ENCODE data around the gene CYTIP. TPM values are rescaled to one million over a fixed set of nuclear protein-coding genes. Genes with fewer than 3 reads are reported as not detected.

Gene CYTIP
- polyA plus RNA-seq, 1 experiment: not detected

DNA sequence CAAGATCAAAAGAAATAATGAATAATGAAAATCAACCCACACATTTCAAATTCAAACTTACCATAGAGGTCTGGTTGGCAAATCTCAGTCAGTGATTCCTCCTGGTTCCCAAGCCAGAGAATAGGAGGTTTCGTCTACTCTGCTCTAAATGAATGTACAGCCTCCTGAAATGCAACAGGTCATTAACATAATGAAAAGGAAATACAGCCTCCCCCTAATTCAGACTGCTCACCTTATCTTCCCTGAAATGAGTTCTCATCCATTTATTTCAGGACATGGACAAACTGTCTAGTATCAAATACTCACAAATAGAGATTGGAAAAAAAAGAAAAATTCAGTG lies 43.4 kb upstream of the CYTIP start:
- ChIA-PET POLR2A (no interaction called here), CTCF (interaction anchor here (0.9 kb wide), 1 partner anchor 10 kb away, joined by 4 read pairs; no protein-coding TSS in a partner anchor)
- Histone ChIP-seq H3K36me3 (ENCODE audit: control insufficient read depth, insufficient read depth, low read length) (no peaks in the 10 kb centered on the region), H3K27me3 (ENCODE audit: control insufficient read depth, insufficient read depth, low read length) (no peaks in the 10 kb centered on the region; the same call in 1 of the 2 replicates), H3K4me3 (ENCODE audit: low read depth, low read length) (no peak overlapping the region)
- DNase-seq (ENCODE audit: low read depth): no peak
- TF ChIP-seq, protein P1, sequence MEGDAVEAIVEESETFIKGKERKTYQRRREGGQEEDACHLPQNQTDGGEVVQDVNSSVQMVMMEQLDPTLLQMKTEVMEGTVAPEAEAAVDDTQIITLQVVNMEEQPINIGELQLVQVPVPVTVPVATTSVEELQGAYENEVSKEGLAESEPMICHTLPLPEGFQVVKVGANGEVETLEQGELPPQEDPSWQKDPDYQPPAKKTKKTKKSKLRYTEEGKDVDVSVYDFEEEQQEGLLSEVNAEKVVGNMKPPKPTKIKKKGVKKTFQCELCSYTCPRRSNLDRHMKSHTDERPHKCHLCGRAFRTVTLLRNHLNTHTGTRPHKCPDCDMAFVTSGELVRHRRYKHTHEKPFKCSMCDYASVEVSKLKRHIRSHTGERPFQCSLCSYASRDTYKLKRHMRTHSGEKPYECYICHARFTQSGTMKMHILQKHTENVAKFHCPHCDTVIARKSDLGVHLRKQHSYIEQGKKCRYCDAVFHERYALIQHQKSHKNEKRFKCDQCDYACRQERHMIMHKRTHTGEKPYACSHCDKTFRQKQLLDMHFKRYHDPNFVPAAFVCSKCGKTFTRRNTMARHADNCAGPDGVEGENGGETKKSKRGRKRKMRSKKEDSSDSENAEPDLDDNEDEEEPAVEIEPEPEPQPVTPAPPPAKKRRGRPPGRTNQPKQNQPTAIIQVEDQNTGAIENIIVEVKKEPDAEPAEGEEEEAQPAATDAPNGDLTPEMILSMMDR (IDR thresholded peaks at IDR 0.05; ENCODE audit: insufficient read depth, low read depth, low read length): no peak

DNA sequence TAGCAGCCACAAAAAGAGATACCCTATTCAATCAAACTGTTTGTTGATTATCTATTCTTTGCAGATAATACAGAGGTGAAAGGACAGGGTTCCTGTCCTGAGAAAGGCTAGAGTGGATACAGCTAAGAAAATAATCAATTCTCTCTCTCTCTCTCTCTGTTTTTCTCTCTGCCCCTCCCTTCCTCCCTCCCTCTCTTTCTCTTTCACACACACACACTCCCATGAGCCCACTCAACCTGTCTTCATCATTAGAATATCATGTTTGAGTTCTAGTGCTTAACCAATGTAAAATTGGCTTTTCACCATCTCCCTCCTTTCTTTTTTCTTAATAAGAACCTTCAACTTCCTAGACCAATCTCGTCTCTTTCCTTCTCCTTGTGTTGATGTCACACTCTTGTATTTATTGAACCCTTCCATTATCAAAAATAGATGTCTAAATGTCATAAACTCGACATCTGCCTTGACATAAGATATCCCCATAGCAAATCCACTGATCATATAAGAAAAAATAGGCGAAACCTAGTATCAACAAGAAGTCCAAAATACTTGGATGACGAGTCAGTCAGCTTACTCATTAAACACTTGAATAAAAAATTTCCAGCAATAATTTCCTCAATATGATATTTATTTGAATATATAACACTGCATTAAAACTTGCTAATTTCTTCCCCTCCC lies 42.8 kb upstream of the CYTIP start:
- H3K4me3 ChIP-seq (ENCODE audit: low read depth, low read length): no peak overlapping the region
- H3K27me3 ChIP-seq (ENCODE audit: control insufficient read depth, insufficient read depth, low read length): no peaks in the 10 kb centered on the region; the same call in 1 of the 2 replicates
- H3K36me3 ChIP-seq (ENCODE audit: control insufficient read depth, insufficient read depth, low read length): no peaks in the 10 kb centered on the region
- ChIA-PET POLR2A (interaction anchor here (0.6 kb wide), 1 partner anchor 388 kb away, joined by 6 read pairs; no protein-coding TSS in a partner anchor), CTCF (interaction anchor here (0.9 kb wide), 1 partner anchor 11 kb away, joined by 4 read pairs; no protein-coding TSS in a partner anchor)
- no peak for DNase-seq (ENCODE audit: low read depth)
- TF ChIP-seq, protein P1 (IDR thresholded peaks at IDR 0.05; ENCODE audit: insufficient read depth, low read depth, low read length): no peak

DNA sequence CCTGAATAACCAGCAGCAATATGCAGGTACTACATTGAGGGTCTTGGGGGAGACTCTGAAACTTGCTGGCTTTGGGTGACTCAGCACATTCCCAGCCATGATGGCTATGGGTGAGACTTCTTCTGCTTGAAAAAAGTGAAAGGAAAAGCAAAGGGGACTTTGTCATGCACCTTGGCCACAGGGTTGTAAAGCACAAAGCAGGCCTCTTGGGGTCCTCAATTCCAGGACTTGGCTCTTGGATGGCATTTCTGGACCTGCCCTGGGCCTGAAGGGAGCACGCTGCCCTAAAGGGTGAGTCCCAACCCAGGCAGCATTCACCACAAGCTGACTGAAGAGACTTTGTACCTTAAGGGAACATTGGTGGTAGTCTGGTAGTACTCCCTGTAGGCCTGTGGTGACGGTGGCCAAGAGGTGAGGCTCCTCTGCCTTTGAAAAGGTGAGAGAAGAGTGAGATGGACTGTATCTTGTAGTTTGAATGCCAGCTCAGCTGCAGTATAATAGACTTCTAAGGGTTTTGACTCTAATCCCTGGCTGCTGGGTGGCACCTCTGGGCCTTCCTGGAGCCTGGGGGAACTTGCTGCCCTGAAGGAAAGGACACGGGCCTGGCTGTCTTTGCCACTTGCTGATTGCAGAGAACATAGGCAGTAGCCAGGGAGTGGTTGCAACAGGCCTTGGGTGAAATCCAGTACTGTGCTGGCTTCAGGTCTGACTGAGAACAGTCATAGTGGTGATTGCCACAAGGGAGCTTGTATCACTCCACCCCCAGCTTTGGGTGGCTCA lies 36.5 kb upstream of the CYTIP start:
- Histone ChIP-seq H3K27me3 (ENCODE audit: control insufficient read depth, insufficient read depth, low read length) (no peaks in the 10 kb centered on the region), H3K36me3 (ENCODE audit: control insufficient read depth, insufficient read depth, low read length) (no peaks in the 10 kb centered on the region), H3K4me3 (ENCODE audit: low read depth, low read length) (no peak overlapping the region)
- DNase-seq (ENCODE audit: low read depth): no peak
- CTCF ChIA-PET: no interaction called here
- POLR2A ChIA-PET: no interaction called here
- TF ChIP-seq, protein P1 (IDR thresholded peaks at IDR 0.05; ENCODE audit: insufficient read depth, low read depth, low read length): no peak

DNA sequence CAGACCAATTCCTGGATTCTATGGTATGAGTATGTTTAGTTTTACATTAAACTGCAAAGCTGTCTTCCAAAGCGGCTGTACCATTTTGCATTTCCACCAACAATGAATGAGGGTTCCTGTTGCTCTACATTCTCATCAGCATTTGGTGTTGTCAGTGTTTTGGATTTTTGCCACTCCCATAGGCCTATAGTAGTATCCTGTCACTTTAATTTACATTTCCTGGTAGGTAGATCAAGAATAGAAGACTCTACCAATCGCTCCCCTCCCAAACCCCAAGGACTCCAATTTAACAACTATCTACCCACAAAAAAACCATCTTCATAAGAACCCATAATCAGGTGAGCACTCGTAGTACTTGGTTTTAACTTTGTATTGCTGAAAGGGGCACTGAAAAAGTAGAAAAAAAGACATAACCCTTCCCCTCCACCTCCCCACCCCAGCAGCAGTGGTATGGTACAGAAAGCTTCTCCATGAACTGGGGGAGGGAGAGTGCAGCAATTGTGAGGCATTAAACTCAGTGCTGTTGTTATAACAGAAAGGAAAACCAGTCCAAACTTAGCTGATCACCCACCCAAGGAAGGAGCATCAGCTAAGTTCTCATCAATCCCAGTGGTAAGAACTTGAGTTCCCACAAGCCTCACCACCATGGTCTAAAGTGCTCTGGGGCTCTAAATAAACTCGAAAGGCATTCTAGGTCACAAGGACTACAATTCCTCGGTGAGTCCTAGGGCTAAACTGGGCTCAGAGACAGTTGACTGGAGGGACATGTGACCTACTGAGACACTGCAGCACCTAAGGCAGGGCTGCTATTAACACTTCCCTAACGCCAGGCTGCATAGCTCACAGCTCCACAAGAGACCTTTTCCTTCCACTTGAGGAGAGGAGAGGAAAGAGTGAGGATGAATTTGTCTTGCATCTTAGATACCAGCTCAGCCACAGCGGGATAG lies 35.5 kb upstream of the CYTIP start:
- H3K4me3 ChIP-seq (ENCODE audit: low read depth, low read length): no peak overlapping the region
- CTCF ChIA-PET: interaction anchor here (1.0 to 1.2 kb wide), 2 partner anchors 9 to 143 kb away, joined by 4 to 5 read pairs; no protein-coding TSS in a partner anchor
- TF ChIP-seq, protein P1 (IDR thresholded peaks at IDR 0.05; ENCODE audit: insufficient read depth, low read depth, low read length): no peak
- POLR2A ChIA-PET: no interaction called here
- no peak for DNase-seq (ENCODE audit: low read depth)
- no peaks in the 10 kb centered on the region for H3K36me3 ChIP-seq (ENCODE audit: control insufficient read depth, insufficient read depth, low read length)
- H3K27me3 ChIP-seq (ENCODE audit: control insufficient read depth, insufficient read depth, low read length): no peaks in the 10 kb centered on the region

Measured in BJ (cell line).